HepG2 (cell line): Measurements from ENCODE around the gene PRKG1. TPM values are rescaled to one million over a fixed set of nuclear protein-coding genes. Genes with fewer than 3 reads are reported as not detected.

ENCODE experiments used
- ATAC-seq: fragments of 200-7000 bp; cut with Tn5 transposase; 3 replicates; pipeline ENCODE4 v1.9.1; 2020; ENCODE audit warnings: mild to moderate bottlenecking, moderate library complexity
- BruUV-seq: library from RNA; stranded (reverse); fragments of 400-500 nt; replicated peaks from 2 replicates; lab custom pipeline; 2021; lab: Mats Ljungman, UMichigan
- CTCF ChIA-PET: fragments of 300-600 bp; formaldehyde crosslinking; extraction: SDS; loops from one replicate; lab custom pipeline; 2021; ENCODE audit warnings: low total read pairs, inconsistent platforms, low intra/inter-chr PET ratio; lab: Yijun Ruan, JAX
- POLR2A ChIA-PET: fragments of 350-600 bp; sonication (Branson Sonifier 250); formaldehyde crosslinking; loops from one replicate; lab custom pipeline; 2020; ENCODE audit warnings: antibody characterized with exemption, inconsistent platforms; lab: Yijun Ruan, JAX
- DNase-seq: peaks from one replicate; pipeline ENCODE4 v3.0.0-alpha.2; 2015; ENCODE audit warnings: low spot score
- FAIRE-seq: peaks from 3 replicates; lab custom pipeline; 2011; peaks lifted over from hg19 to GRCh38; lab: Jason Lieb, UNC
- H2AFZ ChIP-seq: one replicate; pipeline ENCODE4 v1.6.1; 2011; ENCODE audit warnings: low read length, inconsistent platforms
- H3K27ac ChIP-seq: fragments of 300-600 bp; 3 replicates; pipeline ENCODE4 v1.8.0; 2011; ENCODE audit warnings: mixed run types, mild to moderate bottlenecking, mixed read lengths, low read length, inconsistent platforms; ENCODE audit not compliant: insufficient read depth; ENCODE audit errors: extremely low read length
- H3K27me3 ChIP-seq, 2 experiments: fragments of 200-600 bp in 1 of 2; 2 replicates in 1 of 2; 3 replicates in 1 of 2; pipeline versions ENCODE4 v1.6.0 to v1.8.0; 2011; ENCODE audit warnings: low read length in 2 of 2, mild to moderate bottlenecking in 2 of 2, moderate library complexity in 2 of 2, inconsistent platforms in 1 of 2; ENCODE audit not compliant: insufficient read depth in 2 of 2, control insufficient read depth in 1 of 2
- H3K36me3 ChIP-seq, 2 experiments: fragments of 200-600 bp in 1 of 2; replicated peaks in 1 of 2; 2 replicates in 1 of 2; 3 replicates in 1 of 2; pipeline versions ENCODE4 v1.5.1 to v1.8.0; 2011; ENCODE audit warnings: low read length in 2 of 2, inconsistent platforms in 1 of 2; ENCODE audit not compliant: insufficient read depth in 2 of 2, control insufficient read depth in 1 of 2
- H3K4me1 ChIP-seq: 2 replicates; pipeline ENCODE4 v1.5.1; 2012; ENCODE audit warnings: low read length, inconsistent platforms; ENCODE audit not compliant: insufficient read depth
- H3K4me2 ChIP-seq: 2 replicates; pipeline ENCODE4 v1.6.0; 2011; ENCODE audit warnings: low read depth, low read length, inconsistent platforms
- H3K4me3 ChIP-seq, 3 experiments: fragments of 200-600 bp in 1 of 3; sonication (generic), shearing (Covaris generic) in 1 of 3; replicated peaks in 1 of 3; 2 replicates each; pipeline ENCODE4 v1.5.1; 2011 to 2016; ENCODE audit warnings: low read length in 3 of 3, inconsistent platforms in 2 of 3, low read depth in 2 of 3, mild to moderate bottlenecking in 2 of 3, control low read depth in 1 of 3, mixed read lengths in 1 of 3; ENCODE audit not compliant: insufficient read depth in 1 of 3
- H3K79me2 ChIP-seq: one replicate; pipeline ENCODE4 v1.6.1; 2011; ENCODE audit warnings: low read length, inconsistent platforms; ENCODE audit not compliant: insufficient read depth
- H3K9ac ChIP-seq: 2 replicates; pipeline ENCODE4 v1.6.0; 2011; ENCODE audit warnings: mild to moderate bottlenecking, low read depth, low read length, inconsistent platforms; ENCODE audit not compliant: insufficient read depth
- H3K9me3 ChIP-seq: 2 replicates; pipeline ENCODE4 v1.5.1; 2012; ENCODE audit warnings: mild to moderate bottlenecking, low read length
- H4K20me1 ChIP-seq: 2 replicates; pipeline ENCODE4 v1.6.0; 2011; ENCODE audit warnings: inconsistent platforms, mild to moderate bottlenecking, low read length, moderate library complexity; ENCODE audit not compliant: insufficient read depth
- CHD4 ChIP-seq: fragments of 200-600 bp; sonication (generic); IDR thresholded peaks from 2 replicates; pipeline ENCODE4 v1.7.0; 2017; ENCODE audit warnings: mild to moderate bottlenecking, low read length, borderline replicate concordance
- CREB3 ChIP-seq: sonication (generic); formaldehyde crosslinking; IDR thresholded peaks from 2 replicates; pipeline ENCODE4 v1.5.0; 2020; ENCODE audit warnings: missing genetic modification reagents
- ETV5 ChIP-seq: IDR thresholded peaks from 2 replicates; pipeline ENCODE4 v1.6.1; 2018; ENCODE audit warnings: missing biosample characterization, missing genetic modification reagents, inconsistent platforms, borderline replicate concordance
- ISX ChIP-seq: sonication (generic); formaldehyde crosslinking; conservative IDR thresholded peaks from 2 replicates; pipeline ENCODE4 v1.5.0; 2020; ENCODE audit warnings: missing genetic modification reagents
- PHF5A ChIP-seq: IDR thresholded peaks from one replicate; pipeline ENCODE4 v1.6.1; 2018; ENCODE audit warnings: low read depth, missing genetic modification reagents; ENCODE audit not compliant: unreplicated experiment
- RELA ChIP-seq: sonication (generic); formaldehyde crosslinking; IDR thresholded peaks from 2 replicates; pipeline ENCODE4 v1.4.0; 2020; ENCODE audit warnings: missing genetic modification reagents
- SOX6 ChIP-seq, 2 experiments: fragments of 450-650 bp in 1 of 2; sonication (generic) in 1 of 2; formaldehyde crosslinking in 1 of 2; IDR thresholded peaks; 2 replicates each; pipeline versions ENCODE4 v1.4.0 to v1.6.1; 2017 to 2020; ENCODE audit warnings: antibody characterized with exemption in 1 of 2, mild to moderate bottlenecking in 1 of 2, missing genetic modification reagents in 1 of 2
- TAF15 ChIP-seq: fragments of 200-400 bp; formaldehyde crosslinking; IDR thresholded peaks from one replicate; pipeline ENCODE4 v1.6.1; 2018; ENCODE audit warnings: mild to moderate bottlenecking, low read depth, low read length; ENCODE audit not compliant: poor library complexity, severe bottlenecking
- ZFP37 ChIP-seq: sonication (generic); formaldehyde crosslinking; IDR thresholded peaks from 2 replicates; pipeline ENCODE4 v1.4.0; 2020; ENCODE audit warnings: missing genetic modification reagents, borderline replicate concordance
- ZFYVE20 ChIP-seq: sonication (generic); formaldehyde crosslinking; IDR thresholded peaks from 2 replicates; pipeline ENCODE4 v1.8.0; 2023; ENCODE audit warnings: low read depth, mild to moderate bottlenecking, moderate library complexity, missing genetic modification reagents, borderline replicate concordance
- ZKSCAN1 ChIP-seq: fragments of 150-350 bp; IDR thresholded peaks from 2 replicates; pipeline ENCODE4 v1.6.1; 2014; ENCODE audit warnings: low read length
- ZNF101 ChIP-seq: sonication (generic); formaldehyde crosslinking; IDR thresholded peaks from 2 replicates; pipeline ENCODE4 v1.4.0; 2020; ENCODE audit warnings: mild to moderate bottlenecking, low read depth, missing genetic modification reagents, borderline replicate concordance
- ZNF335 ChIP-seq: sonication (generic); formaldehyde crosslinking; IDR thresholded peaks from 2 replicates; pipeline ENCODE4 v1.4.0; 2020; ENCODE audit warnings: missing genetic modification reagents
- ZNF337 ChIP-seq: sonication (generic); formaldehyde crosslinking; IDR thresholded peaks from 2 replicates; pipeline ENCODE4 v1.5.1; 2020; ENCODE audit warnings: missing genetic modification reagents, low read depth, mild to moderate bottlenecking, borderline replicate concordance
- ZNF343 ChIP-seq: sonication (generic); formaldehyde crosslinking; IDR thresholded peaks from 2 replicates; pipeline ENCODE4 v1.4.0; 2020; ENCODE audit warnings: mild to moderate bottlenecking, missing genetic modification reagents
- ZNF550 ChIP-seq: sonication (generic); formaldehyde crosslinking; IDR thresholded peaks from 2 replicates; pipeline ENCODE4 v1.4.0; 2020; ENCODE audit warnings: mild to moderate bottlenecking, missing genetic modification reagents, borderline replicate concordance
- ZNF605 ChIP-seq: sonication (generic); formaldehyde crosslinking; IDR thresholded peaks from 2 replicates; pipeline ENCODE4 v1.8.0; 2022; ENCODE audit warnings: mild to moderate bottlenecking, missing genetic modification reagents
- ZNF75D ChIP-seq: sonication (generic); formaldehyde crosslinking; IDR thresholded peaks from 2 replicates; pipeline ENCODE4 v1.8.1; 2023; ENCODE audit warnings: missing genetic modification reagents, mild to moderate bottlenecking, borderline replicate concordance
- ZSCAN30 ChIP-seq: sonication (generic); formaldehyde crosslinking; IDR thresholded peaks from 2 replicates; pipeline ENCODE4 v1.5.0; 2020; ENCODE audit warnings: mild to moderate bottlenecking, missing genetic modification reagents
- WGBS: methylation state at CpG from one replicate; pipeline ENCODE4 v1.1.6; 2017; ENCODE audit warnings: low lambda C conversion rate; 5-methylcytosine and 5-hydroxymethylcytosine counted together
- in situ Hi-C: cut with HindIII; loops from 2 replicates; pipeline ENCODE4 v1.10.0; 2017; ENCODE audit warnings: low pct_unique_long_range_greater_than_20kb; ENCODE audit not compliant: extremely low pct_ligation_motif_present
- intact Hi-C: fragments of 100-400 bp; cut with micrococcal nuclease; formaldehyde crosslinking; loops from one replicate; pipeline ENCODE4 v1.10.0; 2022; ENCODE audit not compliant: unreplicated experiment
- polyA plus RNA-seq, 8 experiments: library from polyadenylated mRNA; depleted of rRNA in 3 of 8; stranded (reverse) in 7 of 8; unstranded in 1 of 8; fragments of >200 nt; fragmentation: Illumina TruSeq in 4 of 8; extraction: Trizol in 4 of 8; gene quantifications; 2 replicates each; pipeline versions ENCODE4 v1.2.1 to v1.2.3, GENCODE V29; 2011 to 2016; ENCODE audit warnings: low read depth in 4 of 8, missing spikeins in 1 of 8, mixed read lengths in 1 of 8; ENCODE audit not compliant: insufficient read depth in 1 of 8
- total RNA-seq, 5 experiments: library from RNA; depleted of rRNA; stranded (reverse); fragments of >200 nt; fragmentation: Illumina TruSeq; extraction: Trizol; gene quantifications; 2 replicates each; pipeline ENCODE4 v1.2.3, GENCODE V29; 2016; ENCODE audit warnings: low read depth in 1 of 5
- TF ChIP-seq, protein P1 (sequence below): fragments of 450-650 bp; IDR thresholded peaks from 2 replicates; pipeline ENCODE4 v1.6.1; 2017
- TF ChIP-seq, protein P2 (sequence below): fragments of 450-650 bp; IDR thresholded peaks from 2 replicates; pipeline ENCODE4 v1.6.1; 2017; ENCODE audit warnings: mild to moderate bottlenecking

The PRKG1 gene
- total and polyA plus RNA-seq, 2 of the 13 experiments (the other 11 are each of a cell fraction or from before 2014, with no cell fraction given) = 0.01 TPM; not detected in 1

DNA sequence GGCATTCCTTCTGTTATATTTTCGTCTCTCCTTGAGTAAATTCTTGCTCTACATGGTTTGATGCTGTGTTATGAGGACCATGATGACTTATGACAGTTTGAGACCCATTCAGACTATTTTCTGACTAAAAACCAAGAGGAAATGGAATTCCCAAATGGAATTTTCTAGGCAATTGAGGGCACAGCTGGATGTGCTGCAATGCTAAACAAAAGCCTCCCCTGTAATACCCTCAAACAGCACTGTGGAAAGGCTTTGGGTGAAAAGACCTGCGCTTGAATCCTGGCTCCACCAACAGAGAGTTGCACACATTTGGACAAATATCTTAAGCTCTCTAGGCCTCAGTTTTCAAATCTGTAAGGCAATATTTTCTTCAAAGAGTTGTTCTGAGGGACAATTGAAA is 129.1 kb downstream of the PRKG1 start (continued):
- TF ChIP-seq CREB3 (CRISPR knock-in tag) (no peak), ZNF75D (no peak), ZNF337 (no peak)

DNA sequence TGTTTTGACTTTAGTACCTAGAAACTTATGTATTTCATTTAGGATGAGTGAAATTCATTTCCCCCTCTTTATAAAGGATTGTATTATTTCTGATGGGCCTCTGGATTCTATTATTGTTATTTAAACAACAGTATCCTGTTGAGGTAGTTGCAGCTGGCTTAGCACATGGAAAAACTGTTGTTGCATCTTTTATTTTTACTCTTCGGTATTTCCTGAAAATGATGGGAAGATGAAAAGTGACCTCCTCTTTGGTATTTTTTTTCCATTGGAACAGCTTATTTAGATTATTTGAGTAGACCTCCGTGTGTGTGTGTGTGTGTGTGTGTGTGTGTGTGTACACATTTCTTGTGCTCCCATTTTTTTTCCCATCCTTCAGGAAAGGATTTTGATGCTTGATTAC is 129.8 kb downstream of the PRKG1 start:
- CTCF ChIA-PET = no interaction called here
- no TSS peak for BruUV-seq
- Histone ChIP-seq H3K27ac (no peak overlapping the region), H3K4me2 (no peak overlapping the region), H3K79me2 (no peaks in the 10 kb centered on the region), H3K36me3 (no peaks in the 10 kb centered on the region), H2AFZ (no peak overlapping the region), H3K27me3 (no peaks in the 10 kb centered on the region), H4K20me1 (no peaks in the 10 kb centered on the region), H3K4me1 (no peaks in the 10 kb centered on the region), H3K9ac (no peak overlapping the region), H3K4me3 (no peak overlapping the region), H3K9me3 (no peaks in the 10 kb centered on the region)
- intact Hi-C loops = loop anchor here (5.0 kb wide), 1 partner anchor 622 kb away; no protein-coding TSS in a partner anchor
- DNase-seq (no peak), FAIRE-seq (no peak), ATAC-seq (no peak)
- POLR2A ChIA-PET = no interaction called here
- in situ Hi-C loops = no loop called here
- WGBS = 2% methylated on average over 2 of the region's 2 CpGs
- TF ChIP-seq ZNF550 (no peak), ZNF343 (CRISPR knock-in tag) (no peak), ZKSCAN1 (no peak), ZFP37 (CRISPR knock-in tag) (no peak), ZNF101 (no peak), ZNF335 (CRISPR knock-in tag) (no peak), TAF15 (no peak), PHF5A (CRISPR knock-in tag) (no peak), ZFYVE20 (CRISPR knock-in tag) (no peak), ZNF605 (CRISPR knock-in tag) (no peak), ISX (no peak), CHD4 (no peak), ETV5 (CRISPR knock-in tag) (no peak), ZSCAN30 (CRISPR knock-in tag) (no peak), RELA (CRISPR knock-in tag) (no peak), SOX6 (IDR thresholded peaks at IDR 0.05) (no peak), SOX6 (CRISPR knock-in tag; IDR thresholded peaks at IDR 0.05) (no peak)
- TF ChIP-seq, protein P1, sequence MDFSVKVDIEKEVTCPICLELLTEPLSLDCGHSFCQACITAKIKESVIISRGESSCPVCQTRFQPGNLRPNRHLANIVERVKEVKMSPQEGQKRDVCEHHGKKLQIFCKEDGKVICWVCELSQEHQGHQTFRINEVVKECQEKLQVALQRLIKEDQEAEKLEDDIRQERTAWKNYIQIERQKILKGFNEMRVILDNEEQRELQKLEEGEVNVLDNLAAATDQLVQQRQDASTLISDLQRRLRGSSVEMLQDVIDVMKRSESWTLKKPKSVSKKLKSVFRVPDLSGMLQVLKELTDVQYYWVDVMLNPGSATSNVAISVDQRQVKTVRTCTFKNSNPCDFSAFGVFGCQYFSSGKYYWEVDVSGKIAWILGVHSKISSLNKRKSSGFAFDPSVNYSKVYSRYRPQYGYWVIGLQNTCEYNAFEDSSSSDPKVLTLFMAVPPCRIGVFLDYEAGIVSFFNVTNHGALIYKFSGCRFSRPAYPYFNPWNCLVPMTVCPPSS = no peak
- TF ChIP-seq, protein P2, sequence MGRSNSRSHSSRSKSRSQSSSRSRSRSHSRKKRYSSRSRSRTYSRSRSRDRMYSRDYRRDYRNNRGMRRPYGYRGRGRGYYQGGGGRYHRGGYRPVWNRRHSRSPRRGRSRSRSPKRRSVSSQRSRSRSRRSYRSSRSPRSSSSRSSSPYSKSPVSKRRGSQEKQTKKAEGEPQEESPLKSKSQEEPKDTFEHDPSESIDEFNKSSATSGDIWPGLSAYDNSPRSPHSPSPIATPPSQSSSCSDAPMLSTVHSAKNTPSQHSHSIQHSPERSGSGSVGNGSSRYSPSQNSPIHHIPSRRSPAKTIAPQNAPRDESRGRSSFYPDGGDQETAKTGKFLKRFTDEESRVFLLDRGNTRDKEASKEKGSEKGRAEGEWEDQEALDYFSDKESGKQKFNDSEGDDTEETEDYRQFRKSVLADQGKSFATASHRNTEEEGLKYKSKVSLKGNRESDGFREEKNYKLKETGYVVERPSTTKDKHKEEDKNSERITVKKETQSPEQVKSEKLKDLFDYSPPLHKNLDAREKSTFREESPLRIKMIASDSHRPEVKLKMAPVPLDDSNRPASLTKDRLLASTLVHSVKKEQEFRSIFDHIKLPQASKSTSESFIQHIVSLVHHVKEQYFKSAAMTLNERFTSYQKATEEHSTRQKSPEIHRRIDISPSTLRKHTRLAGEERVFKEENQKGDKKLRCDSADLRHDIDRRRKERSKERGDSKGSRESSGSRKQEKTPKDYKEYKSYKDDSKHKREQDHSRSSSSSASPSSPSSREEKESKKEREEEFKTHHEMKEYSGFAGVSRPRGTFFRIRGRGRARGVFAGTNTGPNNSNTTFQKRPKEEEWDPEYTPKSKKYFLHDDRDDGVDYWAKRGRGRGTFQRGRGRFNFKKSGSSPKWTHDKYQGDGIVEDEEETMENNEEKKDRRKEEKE = no peak
